HG02943 (cell line): Measurements from ENCODE around the gene CSH2.
"Not testable (repeated sequence)": the region's sequence is repeated elsewhere in the genome, so short reads cannot be mapped to it uniquely, and the experiment has no call there.

Source experiments
- ATAC-seq: cut with Tn5 transposase; IDR thresholded peaks from one replicate; pipeline ENCODE4 v1.9.1; 2021; ENCODE audit warnings: mild to moderate bottlenecking, low read depth, moderate library complexity; ENCODE audit not compliant: unreplicated experiment

The CSH2 gene

GRCh38 chr17:63898899-63899798 is 25.7 kb upstream of the CSH2 start:
- ATAC-seq: not testable (repeated sequence)

GRCh38 chr17:63896524-63897354 is 23.3 kb upstream of the CSH2 start, which contains the start of gene CSH1:
CSH1 (minus strand) TSS chr17:63896574; CDS start chr17:63896511, 63 bp downstream.
- not testable (repeated sequence) for ATAC-seq

GRCh38 chr17:63894821-63895220 is 21.3 kb upstream of the CSH2 start:
- not testable (repeated sequence) for ATAC-seq

- not testable (repeated sequence) for ATAC-seq
Observed at GRCh38 chr17:63894021-63894420, 20.5 kb upstream of the CSH2 start.

GRCh38 chr17:63892316-63893037 is 19.0 kb upstream of the CSH2 start:
- not testable (repeated sequence) for ATAC-seq

GRCh38 chr17:63889026-63889848 is 15.8 kb upstream of the CSH2 start:
- ATAC-seq: not testable (repeated sequence)

- not testable (repeated sequence) for ATAC-seq
Observed at GRCh38 chr17:63885119-63885518, 11.6 kb upstream of the CSH2 start.

GRCh38 chr17:63882626-63883126 is 9.2 kb upstream of the CSH2 start:
- ATAC-seq: not testable (repeated sequence)

- ATAC-seq: no peak
Observed at GRCh38 chr17:63881935-63882601, 8.6 kb upstream of the CSH2 start, which contains the start of gene GH2. GH2 (minus strand) TSS chr17:63881944; CDS start chr17:63881801, 143 bp downstream.

- not testable (repeated sequence) for ATAC-seq
Observed at GRCh38 chr17:63881337-63881736, 7.9 kb upstream of the CSH2 start.

- no peak for ATAC-seq
Observed at GRCh38 chr17:63880706-63881105, 7.2 kb upstream of the CSH2 start.

- ATAC-seq: not testable (repeated sequence)
Observed at GRCh38 chr17:63878413-63878812, 4.9 kb upstream of the CSH2 start.

GRCh38 chr17:63874693-63875092 is 1.2 kb upstream of the CSH2 start:
- not testable (repeated sequence) for ATAC-seq

GRCh38 chr17:63874061-63874626 is 667 bp upstream of the CSH2 start:
- ATAC-seq: not testable (repeated sequence)

- not testable (repeated sequence) for ATAC-seq
Observed at GRCh38 chr17:63871646-63872365, 1.7 kb downstream of the CSH2 start.

- ATAC-seq: not testable (repeated sequence)
Observed at GRCh38 chr17:63870292-63870665, 3.2 kb downstream of the CSH2 start.

GRCh38 chr17:63869491-63870291 is 3.8 kb downstream of the CSH2 start:
- ATAC-seq: not testable (repeated sequence)
